SW 1271 (cell line): ENCODE data around the gene NDUFS7.
A peak's percentile ranks its signal among the peaks of the same experiment; 100 is the strongest.

Source experiments
- DNase-seq, 2 experiments: peaks; one replicate each; lab custom pipeline; 2025; lab: John Stamatoyannopoulos, UW

Gene NDUFS7

GRCh38 chr19:1383312-1384084 is at the start of gene NDUFS7:
TSS of gene NDUFS7 (plus strand) at chr19:1383907. CDS start at chr19:1383927, 20 bp downstream.
- DNase-seq = peak; percentile 73 to 81

- no peak for DNase-seq
Observed at GRCh38 chr19:1336079-1336684, 47.5 kb upstream of the NDUFS7 start.

GRCh38 chr19:1340681-1341469 is 42.8 kb upstream of the NDUFS7 start:
- DNase-seq = no peak

- DNase-seq = no peak
Observed at GRCh38 chr19:1343041-1343440, 40.7 kb upstream of the NDUFS7 start.

- no peak for DNase-seq
Observed at GRCh38 chr19:1349211-1349610, 34.5 kb upstream of the NDUFS7 start.

GRCh38 chr19:1350867-1351266 is 32.8 kb upstream of the NDUFS7 start:
- DNase-seq = no peak

GRCh38 chr19:1351381-1351851 is 32.3 kb upstream of the NDUFS7 start:
- no peak for DNase-seq

- DNase-seq = no peak
Observed at GRCh38 chr19:1353144-1353543, 30.6 kb upstream of the NDUFS7 start.

- no peak for DNase-seq
Observed at GRCh38 chr19:1354970-1355567, 28.6 kb upstream of the NDUFS7 start.

GRCh38 chr19:1355568-1356507 is 27.9 kb upstream of the NDUFS7 start:
- DNase-seq = no peak

GRCh38 chr19:1356508-1356865 is 27.2 kb upstream of the NDUFS7 start:
- DNase-seq = no peak

- no peak for DNase-seq
Observed at GRCh38 chr19:1357531-1358109, 26.1 kb upstream of the NDUFS7 start.

GRCh38 chr19:1360126-1360817 is 23.4 kb upstream of the NDUFS7 start:
- no peak for DNase-seq

GRCh38 chr19:1360818-1361461 is 22.8 kb upstream of the NDUFS7 start:
- DNase-seq = no peak

GRCh38 chr19:1361601-1362386 is 21.9 kb upstream of the NDUFS7 start:
- DNase-seq = no peak

- no peak for DNase-seq
Observed at GRCh38 chr19:1362387-1363257, 21.1 kb upstream of the NDUFS7 start.

- DNase-seq = no peak
Observed at GRCh38 chr19:1363599-1363998, 20.1 kb upstream of the NDUFS7 start.
